AG09319 (cell line): Measurements from ENCODE around the gene ARID1B.

ENCODE experiments used
- DNase-seq: peaks from one replicate; pipeline ENCODE4 v3.0.0-alpha.2; 2010; ENCODE audit warnings: low read depth; ENCODE audit errors: extremely low read depth
- CTCF ChIP-seq: IDR thresholded peaks from 2 replicates; pipeline ENCODE4 v1.5.1; 2011; ENCODE audit warnings: low read depth, mild to moderate bottlenecking, inconsistent platforms, low read length, moderate library complexity

The ARID1B gene

GRCh38 chr6:157107915-157108651 is 330.9 kb downstream of the ARID1B start:
- no peak for TF ChIP-seq CTCF
- DNase-seq = peak; percentile 64

GRCh38 chr6:157108923-157109322 is 331.7 kb downstream of the ARID1B start:
- DNase-seq = no peak
- no peak for TF ChIP-seq CTCF

DNA sequence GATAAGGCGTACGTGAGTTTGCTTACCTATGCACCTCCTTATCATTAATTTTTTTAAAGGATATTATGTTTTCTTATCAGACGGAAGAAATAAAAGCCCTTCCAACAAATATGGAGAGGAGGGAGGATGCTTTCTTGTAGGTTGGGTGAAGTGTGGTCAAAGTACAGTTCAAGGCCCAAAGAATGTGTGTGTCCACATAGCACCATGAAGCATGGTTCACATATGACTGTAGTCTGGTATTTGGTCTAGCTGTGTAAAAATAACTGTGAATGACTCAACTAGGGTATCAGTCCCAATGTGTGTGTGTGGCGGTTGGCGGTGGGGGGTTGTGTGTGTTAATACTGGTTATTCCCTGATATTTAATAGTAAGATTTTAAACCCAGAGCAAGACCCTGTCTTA is 333.4 kb downstream of the ARID1B start:
- no peak for DNase-seq

DNA sequence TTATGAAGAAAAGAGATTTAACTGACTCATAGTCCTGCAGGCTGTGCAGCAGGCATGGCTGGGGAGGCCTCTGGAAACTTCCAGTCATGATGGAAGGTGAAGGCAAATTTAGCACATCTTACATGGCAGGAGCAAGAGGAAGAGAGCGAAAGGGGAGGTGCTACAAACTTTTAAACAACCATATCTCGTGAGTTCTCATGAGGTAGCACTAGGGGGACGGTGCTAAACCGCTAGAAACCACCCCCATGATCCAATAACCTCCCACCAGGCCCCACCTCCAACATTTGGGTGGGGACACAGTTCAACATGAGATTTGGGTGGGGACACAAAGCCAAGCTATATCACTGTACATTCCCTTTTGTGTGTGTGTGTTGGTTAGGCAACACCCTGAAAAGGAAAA is 336.2 kb downstream of the ARID1B start:
- no peak for TF ChIP-seq CTCF
- DNase-seq = no peak

More for the DNA sequence above, 333.4 kb downstream of the ARID1B start:
- no peak for TF ChIP-seq CTCF

DNA sequence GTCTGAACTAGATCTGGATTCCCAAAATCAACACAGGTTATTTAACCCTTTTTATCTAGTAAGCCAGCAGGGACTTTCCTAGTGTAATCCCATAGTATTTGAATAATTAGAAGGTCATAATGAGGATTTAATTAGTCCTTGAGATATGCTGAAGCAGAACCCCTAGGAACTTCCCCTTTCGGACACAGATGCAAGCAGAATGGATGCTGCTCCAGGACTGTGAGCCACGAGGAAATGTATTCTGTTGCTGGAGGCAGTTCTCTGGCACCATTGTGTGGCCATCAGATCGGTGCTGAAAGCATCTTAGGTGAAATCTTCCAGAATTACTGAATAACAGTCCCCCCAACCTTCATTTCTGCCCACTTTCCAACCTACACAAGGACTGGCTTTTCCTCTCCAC is 339.2 kb downstream of the ARID1B start:
- no peak for TF ChIP-seq CTCF

DNA sequence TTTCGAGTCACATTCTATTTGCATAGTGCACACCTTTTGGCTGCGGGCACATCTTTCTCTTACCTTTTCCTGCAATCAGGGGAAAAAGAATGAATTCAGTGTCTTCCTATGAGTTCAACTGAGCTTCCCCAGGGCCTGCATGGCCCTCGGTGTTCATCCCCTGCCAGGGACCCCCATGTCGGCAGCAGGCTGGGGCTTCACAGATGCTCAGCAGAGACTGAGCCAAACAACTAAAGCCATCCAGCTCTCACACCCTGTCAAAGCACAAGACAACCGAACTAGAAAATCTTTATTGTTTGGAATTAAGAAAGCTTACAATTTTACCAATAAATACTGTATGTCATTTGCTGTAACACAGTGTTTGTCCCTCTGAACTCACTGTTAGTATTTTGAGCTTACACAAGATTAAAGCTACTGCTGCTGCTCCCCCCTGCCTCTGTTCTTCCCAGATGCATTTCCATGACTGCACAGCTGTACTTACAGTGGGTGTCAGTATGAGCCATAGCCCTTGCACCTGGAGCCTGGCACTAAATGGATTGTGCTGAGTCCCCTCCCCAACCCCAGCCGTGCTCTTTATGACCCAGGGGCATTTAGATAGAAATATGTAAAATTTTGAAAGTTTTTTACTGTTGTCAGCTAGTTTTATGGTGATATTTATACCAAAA is 340.4 kb downstream of the ARID1B start:
- no peak for DNase-seq
- no peak for TF ChIP-seq CTCF

More for the DNA sequence above, 339.2 kb downstream of the ARID1B start:
- no peak for DNase-seq

DNA sequence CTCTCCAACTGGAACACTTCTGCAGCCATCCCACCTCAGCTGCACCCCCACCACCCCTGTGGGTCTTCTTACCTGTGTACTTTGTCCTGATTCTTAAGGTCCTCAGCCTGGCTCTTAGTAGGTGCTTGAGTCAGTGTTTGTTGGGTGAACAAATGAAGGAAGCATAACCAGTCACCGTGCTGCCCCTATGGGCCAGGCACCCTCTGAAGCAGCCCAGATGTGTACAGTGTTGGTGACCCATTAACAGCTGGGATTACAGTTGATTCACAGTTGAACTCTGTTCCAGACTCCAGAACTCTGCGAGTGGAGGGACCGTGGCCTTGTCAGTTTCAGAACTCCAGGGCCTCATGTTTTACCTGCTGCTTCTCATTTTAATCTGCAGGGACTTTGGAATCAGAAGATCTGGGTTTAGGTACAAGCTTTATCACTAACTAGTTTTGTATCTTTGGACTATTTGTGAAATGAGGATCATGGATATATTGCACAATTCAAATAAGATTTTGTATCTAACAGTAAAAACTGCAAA is 342.4 kb downstream of the ARID1B start:
- no peak for DNase-seq
- TF ChIP-seq CTCF = no peak
